ENCODE data around the gene TARS2. TPM values are rescaled to one million over a fixed set of nuclear protein-coding genes. Genes with fewer than 3 reads are reported as not detected.

Gene TARS2
- total RNA-seq, 1 experiment from 2014 or later = 42.9 TPM

GRCh38 chr1:150552128-150552910 is 65.1 kb downstream of the TARS2 start:
- DNase-seq (ENCODE audit: low spot score) (no peak), ATAC-seq (no peak; the same call in 1 of the 2 replicates)
- Mint-ChIP-seq H3K9me3 (no peaks in the 10 kb centered on the region), H3K27me3 (ENCODE audit: low read depth) (peaks cover 32% of the 10 kb centered on the region), H3K36me3 (peaks cover 4% of the 10 kb centered on the region; the same call in 1 of the 2 replicates), H3K27ac (no peak overlapping the region), H3K4me1 (peaks cover 35% of the 10 kb centered on the region), H3K4me3 (no peak overlapping the region)
- ChIA-PET POLR2A (interaction anchor here (0.7 kb wide), 1 partner anchor 13 kb away, joined by 4 read pairs; no protein-coding TSS in a partner anchor), CTCF (interaction anchor here (0.6 to 8.2 kb wide), 4 partner anchors 8 to 261 kb away, joined by 3 to 124 read pairs (median 50); no protein-coding TSS in a partner anchor)
- TF ChIP-seq GABPB1 (CRISPR knock-in tag; IDR thresholded peaks at IDR 0.05) (peak; percentile 53; the same call in 1 of the 2 replicates), SMAD4 (CRISPR knock-in tag; IDR thresholded peaks at IDR 0.05) (no peak)

- peaks cover 29% of the 10 kb centered on the region for H3K27me3 Mint-ChIP-seq (ENCODE audit: low read depth)
- H3K36me3 Mint-ChIP-seq = peaks cover 4% of the 10 kb centered on the region; the same call in 1 of the 2 replicates
- H3K4me3 Mint-ChIP-seq = no peak overlapping the region
- peaks cover 35% of the 10 kb centered on the region for H3K4me1 Mint-ChIP-seq
- no peak overlapping the region for H3K27ac Mint-ChIP-seq
- ChIA-PET POLR2A (no interaction called here), CTCF (interaction anchor here (1.1 to 8.2 kb wide), 3 partner anchors 7 to 18 kb away, joined by 4 to 124 read pairs (median 97); no protein-coding TSS in a partner anchor)
- TF ChIP-seq PRRX2 (CRISPR knock-in tag; IDR thresholded peaks at IDR 0.05) (no peak), ARID4B (CRISPR knock-in tag; IDR thresholded peaks at IDR 0.05; ENCODE audit: borderline replicate concordance) (no peak), ZNF121 (CRISPR knock-in tag; IDR thresholded peaks at IDR 0.05) (no peak), GRHL2 (CRISPR knock-in tag; IDR thresholded peaks at IDR 0.05; ENCODE audit: insufficient replicate concordance, severe bottlenecking) (no peak), ZNF232 (CRISPR knock-in tag; IDR thresholded peaks at IDR 0.05) (no peak), JUN (CRISPR knock-in tag; IDR thresholded peaks at IDR 0.05) (no peak), ATF6 (CRISPR knock-in tag; IDR thresholded peaks at IDR 0.05) (no peak), ZNF138 (CRISPR knock-in tag; conservative IDR thresholded peaks at IDR 0.05) (no peak), OVOL2 (CRISPR knock-in tag; IDR thresholded peaks at IDR 0.05; ENCODE audit: borderline replicate concordance) (no peak)
- DNase-seq (ENCODE audit: low spot score) = no peak
- no peak for ATAC-seq
- no peaks in the 10 kb centered on the region for H3K9me3 Mint-ChIP-seq
Observed at GRCh38 chr1:150552911-150553289, 65.7 kb downstream of the TARS2 start.

GRCh38 chr1:150553392-150554085 is 66.3 kb downstream of the TARS2 start:
- no peak overlapping the region for H3K4me3 Mint-ChIP-seq
- H3K27me3 Mint-ChIP-seq (ENCODE audit: low read depth) = peaks cover 22% of the 10 kb centered on the region
- DNase-seq (ENCODE audit: low spot score) (no peak), ATAC-seq (no peak)
- POLR2A ChIA-PET = interaction anchor here (0.5 kb wide), 1 partner anchor 67 kb away, joined by 4 read pairs; no protein-coding TSS in a partner anchor
- H3K27ac Mint-ChIP-seq = no peak overlapping the region
- CTCF ChIA-PET = interaction anchor here (1.1 to 8.2 kb wide), 3 partner anchors 7 to 18 kb away, joined by 4 to 124 read pairs (median 97); no protein-coding TSS in a partner anchor
- H3K4me1 Mint-ChIP-seq = peaks cover 33% of the 10 kb centered on the region
- no peaks in the 10 kb centered on the region for H3K9me3 Mint-ChIP-seq
- peaks cover 4% of the 10 kb centered on the region; the same call in 1 of the 2 replicates for H3K36me3 Mint-ChIP-seq
- TF ChIP-seq EMX1 (CRISPR knock-in tag; IDR thresholded peaks at IDR 0.05) (no peak), TP53 (CRISPR knock-in tag; IDR thresholded peaks at IDR 0.05) (no peak), ATF1 (CRISPR knock-in tag; IDR thresholded peaks at IDR 0.05) (no peak), ZNF423 (CRISPR knock-in tag; IDR thresholded peaks at IDR 0.05) (no peak), ZNF232 (CRISPR knock-in tag; IDR thresholded peaks at IDR 0.05) (no peak), OVOL2 (CRISPR knock-in tag; IDR thresholded peaks at IDR 0.05; ENCODE audit: borderline replicate concordance) (no peak), ZNF416 (CRISPR knock-in tag; IDR thresholded peaks at IDR 0.05) (no peak), IRF2 (CRISPR knock-in tag; IDR thresholded peaks at IDR 0.05; ENCODE audit: borderline replicate concordance, low read depth) (no peak), CREB1 (CRISPR knock-in tag; IDR thresholded peaks at IDR 0.05) (no peak), FOXJ3 (CRISPR knock-in tag; IDR thresholded peaks at IDR 0.05; ENCODE audit: borderline replicate concordance) (no peak), TEAD4 (CRISPR knock-in tag; IDR thresholded peaks at IDR 0.05) (no peak), SOX15 (CRISPR knock-in tag; IDR thresholded peaks at IDR 0.05) (no peak), ZBTB21 (CRISPR knock-in tag; IDR thresholded peaks at IDR 0.05; ENCODE audit: borderline replicate concordance) (no peak), ATF6 (CRISPR knock-in tag; IDR thresholded peaks at IDR 0.05) (no peak)

Data from WTC11 (cell line).